HG03280 (cell line): ENCODE results near the gene CLEC17A.

Source experiments
- ATAC-seq: cut with Tn5 transposase; IDR thresholded peaks from one replicate; pipeline ENCODE4 v1.9.1; 2021; ENCODE audit warnings: mild to moderate bottlenecking, moderate library complexity; ENCODE audit not compliant: unreplicated experiment

Gene CLEC17A

DNA sequence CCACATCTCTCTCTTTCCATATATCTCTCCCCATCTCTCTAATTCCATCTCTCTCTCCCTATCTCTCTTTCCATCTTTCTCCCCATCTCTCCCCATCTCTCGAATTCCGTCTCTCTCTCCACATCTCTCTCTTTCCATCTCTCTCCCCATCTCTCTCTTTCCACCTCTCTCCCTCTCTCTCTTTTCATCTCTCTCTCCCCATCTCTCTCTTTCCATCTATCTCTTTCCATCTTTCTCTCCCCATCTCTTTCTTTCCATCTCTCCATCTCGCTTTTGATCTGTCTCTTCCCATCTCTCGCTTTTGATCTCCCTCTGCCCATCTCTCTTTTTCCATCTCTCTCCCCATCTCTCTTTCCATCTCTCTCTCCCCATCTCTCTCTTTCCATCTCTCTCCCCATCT, 66.1 kb downstream of the CLEC17A start:
- no peak for ATAC-seq

DNA sequence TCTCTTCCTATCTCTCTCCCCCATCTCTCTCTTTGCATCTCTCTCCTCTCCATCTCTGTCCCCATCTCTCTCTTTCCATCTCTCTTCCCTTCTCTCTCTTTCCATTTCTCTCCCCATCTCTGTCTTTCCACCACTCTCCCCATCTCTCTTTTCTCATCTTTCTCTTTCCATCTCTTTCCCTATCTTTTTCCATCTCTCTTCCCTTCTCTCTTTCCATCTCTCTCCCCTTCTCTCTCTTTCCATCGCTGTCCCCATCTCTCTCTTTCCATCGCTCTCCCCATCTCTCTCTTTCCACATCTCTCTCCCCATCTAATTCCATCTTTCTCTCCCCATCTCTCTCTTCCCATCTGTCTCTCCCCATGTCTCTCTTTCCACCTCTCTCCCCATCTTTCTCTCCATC, 67.3 kb downstream of the CLEC17A start:
- ATAC-seq = no peak

DNA sequence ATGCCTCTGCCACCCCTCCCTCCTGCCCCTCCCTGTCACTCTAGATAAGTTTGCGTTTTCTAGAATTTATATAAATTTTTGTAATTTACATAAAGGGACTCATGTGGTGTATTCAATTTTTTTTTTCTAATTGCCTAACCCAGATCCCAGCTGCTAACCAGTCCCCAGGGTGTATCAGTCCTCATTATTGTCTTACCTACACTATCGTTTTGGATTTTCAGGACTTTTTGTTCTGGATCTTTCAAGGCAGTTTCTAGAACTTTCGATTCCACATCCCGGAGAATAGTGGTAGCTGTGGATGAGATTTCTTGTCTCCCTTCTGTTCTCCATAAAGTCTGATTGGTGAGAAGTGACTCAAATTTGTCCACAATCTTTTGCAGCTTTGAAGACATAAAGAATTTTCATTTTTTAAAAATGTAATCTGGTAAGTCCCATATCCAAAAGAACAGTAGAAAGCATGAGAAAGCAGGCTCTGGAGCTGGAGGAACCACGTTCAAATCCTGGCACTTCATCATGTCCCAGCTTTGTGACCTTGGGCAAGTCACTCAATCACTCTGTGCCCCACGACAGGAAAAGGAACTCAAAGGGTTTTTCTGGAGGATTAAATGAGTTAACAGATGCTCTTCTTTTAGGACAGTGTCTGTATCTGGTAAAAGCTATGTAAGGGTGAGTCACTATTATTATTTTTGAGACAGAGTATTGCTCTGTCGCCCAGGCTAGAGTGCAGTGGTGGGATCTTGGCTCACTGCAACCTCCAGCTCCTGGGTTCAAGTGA, 72.1 kb downstream of the CLEC17A start:
- ATAC-seq = no peak

GRCh38 chr19:14655726-14656125, 72.8 kb downstream of the CLEC17A start:
- ATAC-seq = no peak

- no peak for ATAC-seq
Measured at GRCh38 chr19:14659874-14660489, 77.1 kb downstream of the CLEC17A start.

DNA sequence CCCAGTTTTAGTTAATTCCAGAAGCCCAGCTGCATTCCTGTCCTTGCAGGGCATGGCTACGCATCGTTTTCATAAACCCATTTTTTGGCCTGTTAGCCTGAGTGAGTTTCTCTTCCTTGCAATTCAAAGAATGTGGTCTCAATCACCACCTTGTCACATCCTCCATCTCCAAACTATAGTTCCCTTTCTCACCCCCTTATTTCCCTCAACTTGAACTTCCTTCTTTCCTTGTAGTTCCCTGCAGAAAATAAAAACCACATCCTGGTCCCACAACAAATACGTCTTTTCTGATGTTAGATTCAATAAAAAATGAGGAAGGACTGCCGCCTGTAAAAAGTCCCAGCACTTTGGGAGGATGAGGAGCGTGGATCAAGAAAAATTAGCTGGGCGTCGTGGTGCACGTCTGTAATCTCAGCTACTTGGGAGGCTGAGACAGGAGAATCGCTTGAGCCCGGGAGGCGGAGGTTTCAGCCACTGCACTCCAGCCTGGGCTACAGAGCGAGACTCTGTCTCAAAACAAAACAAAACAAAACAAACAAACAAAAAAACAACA, 78.6 kb downstream of the CLEC17A start:
- no peak for ATAC-seq
